IPS-15b (cell line): ENCODE results near the gene B4GALNT4.
"Not testable (repeated sequence)": the region's sequence is repeated elsewhere in the genome, so short reads cannot be mapped to it uniquely, and the experiment has no call there.

Source experiments
- H3K27me3 ChIP-seq: one replicate; pipeline ENCODE4 v1.6.1; 2013; ENCODE audit warnings: low read length; ENCODE audit not compliant: control insufficient read depth, insufficient read depth
- H3K36me3 ChIP-seq: one replicate; pipeline ENCODE4 v1.6.1; 2013; ENCODE audit warnings: low read length; ENCODE audit not compliant: control insufficient read depth, insufficient read depth
- H3K4me1 ChIP-seq: one replicate; pipeline ENCODE4 v1.6.1; 2013; ENCODE audit warnings: mild to moderate bottlenecking, low read length; ENCODE audit not compliant: control insufficient read depth, insufficient read depth
- H3K4me3 ChIP-seq: one replicate; pipeline ENCODE4 v1.5.1; 2013; ENCODE audit warnings: low read depth, low read length
- H3K9ac ChIP-seq: one replicate; pipeline ENCODE4 v1.6.1; 2013; ENCODE audit warnings: low read depth, mild to moderate bottlenecking, low read length
- H3K9me3 ChIP-seq: one replicate; pipeline ENCODE4 v1.6.1; 2013; ENCODE audit warnings: mild to moderate bottlenecking, low read length; ENCODE audit not compliant: control insufficient read depth, insufficient read depth

The B4GALNT4 gene

DNA sequence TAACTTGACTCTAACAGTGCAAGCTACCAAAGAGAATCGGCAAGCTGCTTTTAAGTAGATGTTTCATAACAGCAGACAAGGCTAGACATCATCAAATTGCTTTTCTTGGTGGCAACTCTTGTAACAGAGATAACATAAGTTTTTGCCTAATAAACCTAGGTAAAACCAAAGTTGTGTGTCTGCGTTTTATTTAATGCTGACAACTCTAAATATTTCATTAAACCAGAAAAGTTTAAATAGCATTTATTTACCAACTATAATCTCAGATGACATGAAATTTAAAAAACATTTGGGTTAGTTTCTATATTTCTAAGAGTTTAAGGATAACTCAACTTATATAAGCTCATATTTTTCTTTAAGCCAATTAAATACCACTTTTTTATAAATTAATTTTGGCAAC is 29.3 kb upstream of the B4GALNT4 start:
- H3K4me1 ChIP-seq, result peaks cover 34% of the 10 kb centered on the region
- no peak overlapping the region for H3K4me3 ChIP-seq
- H3K9ac ChIP-seq, result no peak overlapping the region
- no peaks in the 10 kb centered on the region for H3K36me3 ChIP-seq
- no peaks in the 10 kb centered on the region for H3K27me3 ChIP-seq
- H3K9me3 ChIP-seq, result no peaks in the 10 kb centered on the region

DNA sequence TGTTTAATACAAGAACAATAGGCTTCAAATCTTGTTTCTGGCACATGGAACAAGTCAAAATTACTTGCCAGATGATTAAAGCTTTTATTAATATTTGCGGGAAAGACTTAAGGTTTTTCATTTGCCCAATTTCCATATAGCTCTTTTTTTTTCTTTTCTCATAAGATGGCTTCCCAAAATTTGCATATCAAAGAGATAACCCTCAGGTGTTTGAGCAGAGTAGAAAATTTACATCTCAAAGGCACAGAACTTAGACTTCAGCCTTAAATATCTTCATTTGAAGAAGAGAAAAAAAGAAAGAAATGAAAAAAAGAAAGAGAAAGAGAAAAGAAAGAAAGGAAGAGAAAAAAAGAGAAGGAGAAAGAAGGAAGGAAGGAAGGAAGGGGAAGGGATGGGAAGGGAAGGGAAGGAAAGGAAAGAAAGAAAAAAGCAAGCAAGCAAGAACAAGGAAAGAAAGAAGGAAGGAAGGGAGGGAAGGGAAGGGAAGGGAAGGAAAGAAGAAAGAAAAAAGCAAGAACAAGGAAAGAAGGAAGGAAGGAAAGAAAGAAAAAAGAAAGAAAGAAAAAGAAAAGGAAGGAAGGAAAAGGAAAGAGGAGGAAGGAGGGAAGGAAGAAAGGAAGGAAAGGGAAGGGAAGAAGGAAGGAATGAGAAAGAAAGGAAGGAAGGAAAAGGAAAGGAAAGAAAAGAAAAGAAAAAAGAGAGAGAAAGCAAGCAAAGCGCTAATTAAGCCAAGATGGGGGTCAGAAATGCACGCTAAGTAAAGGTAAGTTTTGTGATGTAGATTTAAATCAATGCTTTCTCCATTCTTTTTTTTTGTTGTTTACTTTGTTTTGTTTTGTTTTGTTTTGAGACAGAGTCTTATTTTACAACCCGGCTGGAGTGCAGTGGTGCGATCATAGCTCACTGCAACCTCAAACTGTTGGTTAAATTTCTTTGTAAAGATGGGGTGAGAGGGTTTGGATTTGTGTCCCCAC is 28.5 kb upstream of the B4GALNT4 start:
- H3K27me3 ChIP-seq, result no peaks in the 10 kb centered on the region
- no peak overlapping the region for H3K9ac ChIP-seq
- H3K4me3 ChIP-seq, result no peak overlapping the region
- H3K9me3 ChIP-seq, result no peaks in the 10 kb centered on the region
- peaks cover 28% of the 10 kb centered on the region for H3K4me1 ChIP-seq
- H3K36me3 ChIP-seq, result no peaks in the 10 kb centered on the region

DNA sequence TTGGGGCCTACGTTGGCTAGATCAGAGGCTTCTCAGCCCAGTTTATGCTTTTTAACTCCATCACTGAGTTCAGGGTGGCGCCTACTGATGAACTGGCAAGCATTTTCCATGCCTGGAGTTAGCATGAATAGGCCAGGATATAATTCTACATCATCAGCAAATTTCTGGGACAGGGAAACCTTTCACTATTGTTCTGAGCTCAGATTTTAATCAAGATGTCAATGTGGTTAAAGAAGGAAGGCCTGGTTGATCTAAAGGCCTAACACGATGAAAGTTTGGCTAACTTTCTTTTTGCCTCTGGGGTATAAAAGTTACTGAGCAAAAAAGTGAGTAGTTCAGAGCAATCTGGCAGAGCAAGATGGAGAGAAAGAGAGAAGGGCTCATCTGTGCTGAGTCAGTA is 27.0 kb upstream of the B4GALNT4 start:
- H3K4me3 ChIP-seq, result no peak overlapping the region
- peak overlapping the region; percentile 24 for H3K9ac ChIP-seq
- no peaks in the 10 kb centered on the region for H3K27me3 ChIP-seq
- peaks cover 20% of the 10 kb centered on the region for H3K4me1 ChIP-seq
- no peaks in the 10 kb centered on the region for H3K36me3 ChIP-seq
- H3K9me3 ChIP-seq, result no peaks in the 10 kb centered on the region

DNA sequence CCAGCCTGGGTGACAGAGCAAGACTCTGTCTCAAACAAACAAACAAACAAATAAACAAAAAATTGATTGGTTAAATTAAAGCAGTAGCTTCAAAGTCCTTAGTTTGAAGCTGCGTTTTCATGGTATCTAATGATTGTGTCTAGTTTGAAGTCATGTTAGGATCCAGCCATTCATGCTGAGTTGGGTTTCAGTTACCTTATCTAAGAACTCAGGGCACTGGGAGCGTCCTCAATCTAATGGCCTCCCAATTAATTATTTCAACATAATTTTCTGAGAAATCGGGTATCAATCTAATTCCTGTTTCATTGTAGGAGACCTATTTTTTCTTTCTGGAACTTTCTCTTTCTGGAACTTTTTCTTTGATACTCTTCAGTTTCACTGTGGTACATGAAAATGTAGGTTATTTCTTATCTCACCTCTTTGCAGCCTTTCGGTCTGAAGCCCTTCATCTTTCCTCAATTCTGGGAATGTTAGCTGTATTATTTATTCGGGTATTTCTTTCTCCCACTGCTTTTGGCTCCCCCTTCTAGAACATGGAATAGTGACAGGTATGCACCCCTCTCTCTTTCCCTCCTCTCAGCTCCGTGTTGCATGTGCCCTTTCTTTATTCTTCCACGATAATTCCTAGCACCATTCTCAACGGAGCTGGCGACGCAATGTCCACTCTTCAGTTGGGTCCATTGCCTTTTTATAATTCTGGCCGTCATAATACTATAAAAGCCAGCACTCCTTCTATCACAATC is 24.3 kb upstream of the B4GALNT4 start:
- Histone ChIP-seq H3K9ac (no peak overlapping the region), H3K4me3 (no peak overlapping the region), H3K9me3 (no peaks in the 10 kb centered on the region), H3K27me3 (no peaks in the 10 kb centered on the region), H3K36me3 (no peaks in the 10 kb centered on the region), H3K4me1 (peaks cover 20% of the 10 kb centered on the region)

DNA sequence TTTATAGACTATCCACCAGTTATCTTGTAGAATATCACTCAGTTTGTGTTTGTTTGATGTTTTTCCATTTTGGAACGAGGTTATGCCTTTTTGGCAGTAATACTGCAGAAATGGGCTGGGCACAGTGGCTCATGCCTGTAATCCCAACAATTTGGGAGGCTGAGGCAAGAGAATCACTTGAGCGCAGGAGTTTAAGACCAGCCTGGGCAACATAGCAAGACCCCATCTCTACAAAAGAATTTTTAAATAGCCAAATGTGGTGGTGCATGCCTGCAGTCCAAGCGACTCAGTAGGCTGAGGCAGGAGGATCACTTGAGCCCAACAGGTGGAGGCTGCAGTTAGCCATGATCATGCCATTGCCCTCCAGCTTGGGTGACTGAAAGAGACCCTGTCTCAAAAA is 22.8 kb upstream of the B4GALNT4 start:
- no peaks in the 10 kb centered on the region for H3K36me3 ChIP-seq
- H3K4me3 ChIP-seq, result no peak overlapping the region
- no peak overlapping the region for H3K9ac ChIP-seq
- peaks cover 11% of the 10 kb centered on the region for H3K4me1 ChIP-seq
- H3K27me3 ChIP-seq, result no peaks in the 10 kb centered on the region
- H3K9me3 ChIP-seq, result no peaks in the 10 kb centered on the region

DNA sequence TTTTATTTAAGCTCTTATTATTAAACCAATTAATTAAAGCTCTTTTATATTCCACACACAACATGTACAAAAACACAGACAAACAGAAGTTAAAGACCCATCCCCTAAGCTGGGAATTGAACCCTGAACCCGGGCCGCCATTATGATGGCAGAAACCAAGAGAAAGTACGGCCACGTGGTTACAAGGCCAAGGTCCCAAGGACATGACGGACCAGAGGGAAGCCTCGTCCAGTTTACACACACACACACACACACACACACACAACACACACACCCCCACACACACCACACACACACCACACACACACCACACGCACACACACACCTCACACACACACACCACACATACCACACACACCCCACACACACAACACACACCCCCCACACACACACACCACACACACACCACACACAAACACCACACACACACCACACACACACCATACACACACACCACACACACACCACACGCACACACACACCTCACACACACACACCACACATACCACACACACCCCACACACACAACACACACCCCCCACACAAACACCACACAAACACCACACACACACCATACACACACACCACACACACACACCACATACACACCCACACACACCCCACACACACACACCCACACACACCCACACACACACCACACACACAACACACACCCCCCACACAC is 19.9 kb upstream of the B4GALNT4 start:
- H3K9ac ChIP-seq, H3K27me3 ChIP-seq, H3K4me1 ChIP-seq, H3K9me3 ChIP-seq, H3K4me3 ChIP-seq, H3K36me3 ChIP-seq: not testable (repeated sequence)

DNA sequence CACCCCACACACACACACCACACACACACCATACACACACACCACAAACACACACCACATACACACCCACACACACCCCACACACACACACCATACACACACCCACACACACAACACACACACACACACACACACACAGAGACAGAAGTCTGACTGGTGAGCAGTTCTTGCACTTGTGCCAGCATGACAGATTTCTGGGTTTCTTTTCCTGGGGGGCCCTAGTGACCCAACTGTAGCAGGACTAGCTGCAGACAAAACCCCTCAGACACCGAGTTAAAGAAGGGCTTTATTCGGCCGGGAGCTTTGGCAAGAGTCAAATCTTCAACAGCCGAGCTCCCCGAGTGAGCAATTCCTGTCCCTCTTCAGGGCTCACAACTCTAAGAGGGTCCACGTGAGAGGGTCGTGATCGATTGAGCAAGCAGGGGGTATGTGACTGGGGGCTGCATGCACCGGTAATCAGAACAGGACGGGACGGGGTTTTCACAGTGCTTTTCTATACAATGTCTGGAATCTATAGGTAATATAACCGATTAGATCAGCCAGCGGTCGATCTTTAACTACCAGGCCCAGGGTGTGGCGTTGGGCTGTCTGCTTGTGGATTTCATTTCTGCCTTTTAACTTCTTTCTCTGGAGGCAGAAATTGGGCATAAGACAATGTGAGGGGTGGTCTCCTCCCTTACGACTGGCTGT is 19.1 kb upstream of the B4GALNT4 start:
- not testable (repeated sequence) for H3K9me3 ChIP-seq, H3K36me3 ChIP-seq, H3K4me3 ChIP-seq, H3K27me3 ChIP-seq, H3K9ac ChIP-seq, H3K4me1 ChIP-seq

DNA sequence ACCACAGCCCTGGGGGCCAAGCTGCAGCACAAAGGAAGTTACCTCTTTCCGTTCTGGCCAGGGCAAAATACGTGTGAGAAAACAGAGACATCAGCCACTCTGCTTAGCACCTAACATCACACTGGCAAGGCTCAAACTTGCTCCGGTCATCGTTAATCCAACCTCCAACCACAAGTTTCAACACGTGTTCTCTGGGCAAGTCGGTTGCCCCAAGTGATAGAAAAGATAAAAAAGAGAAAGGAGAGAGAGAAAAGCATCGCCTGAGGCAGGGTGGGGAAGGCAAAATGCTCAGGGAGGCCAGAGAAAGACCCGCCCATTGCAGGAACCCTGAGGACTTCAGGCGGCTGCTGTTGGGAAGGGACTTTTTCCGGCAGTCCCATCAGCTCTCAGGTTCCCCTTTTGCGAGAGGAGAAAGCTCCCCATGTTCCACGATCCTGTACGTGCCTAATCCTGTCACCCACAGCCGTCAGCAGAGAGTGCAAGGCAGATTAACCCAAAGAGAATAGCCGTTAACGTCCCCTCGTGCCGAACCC is 18.5 kb upstream of the B4GALNT4 start:
- Histone ChIP-seq H3K27me3 (no peaks in the 10 kb centered on the region), H3K4me1 (no peaks in the 10 kb centered on the region), H3K36me3 (no peaks in the 10 kb centered on the region), H3K9ac (no peak overlapping the region), H3K4me3 (no peak overlapping the region), H3K9me3 (no peaks in the 10 kb centered on the region)

DNA sequence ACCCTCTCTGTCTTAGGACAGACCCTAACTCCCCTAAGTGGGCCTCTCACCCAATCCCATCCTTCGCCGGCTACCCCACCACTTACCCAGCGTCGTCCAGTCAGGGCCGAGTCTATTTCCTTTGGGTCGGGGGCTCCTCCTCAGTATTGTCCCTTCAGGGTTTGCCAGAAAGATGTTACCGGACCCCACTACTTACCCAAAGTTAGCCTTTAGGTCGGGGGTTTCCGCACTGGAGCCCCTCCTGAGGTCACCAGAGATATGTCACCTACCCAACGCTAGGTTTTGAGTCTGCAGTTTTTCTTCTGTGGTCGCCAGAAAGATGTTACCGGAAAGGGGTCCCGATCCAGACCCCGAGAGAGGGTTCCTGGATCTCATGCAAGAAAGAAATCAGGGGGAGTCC is 17.9 kb upstream of the B4GALNT4 start:
- no peaks in the 10 kb centered on the region for H3K27me3 ChIP-seq
- no peak overlapping the region for H3K9ac ChIP-seq
- H3K4me1 ChIP-seq, result no peaks in the 10 kb centered on the region
- H3K36me3 ChIP-seq, result no peaks in the 10 kb centered on the region
- no peak overlapping the region for H3K4me3 ChIP-seq
- no peaks in the 10 kb centered on the region for H3K9me3 ChIP-seq

DNA sequence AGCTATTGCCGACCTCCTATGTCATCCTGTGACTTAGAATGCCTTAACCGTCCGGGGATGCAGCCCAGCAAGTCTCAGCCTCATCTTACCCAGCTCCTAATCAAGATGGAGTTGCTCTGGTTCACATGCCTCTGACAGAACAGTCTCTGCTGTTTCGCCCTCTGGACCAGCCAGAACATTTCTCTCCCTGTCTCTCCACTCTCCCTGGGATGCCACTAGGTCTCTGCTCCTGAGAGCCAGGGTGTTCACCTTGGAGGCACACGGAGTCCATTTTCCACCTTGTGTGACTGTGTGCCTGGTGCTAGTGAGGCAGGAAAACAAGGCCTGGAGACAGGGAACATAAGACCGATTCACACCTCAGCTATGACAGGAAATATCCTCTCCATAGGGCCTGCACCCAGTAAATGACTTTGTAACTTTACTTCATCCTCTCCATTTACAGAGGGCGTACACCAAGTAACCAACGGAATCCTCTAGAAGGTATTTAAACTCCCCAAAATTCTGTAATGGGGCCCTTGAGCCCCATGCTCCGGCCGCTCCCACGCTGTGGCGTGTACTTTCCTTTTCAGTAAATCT is 16.8 kb upstream of the B4GALNT4 start:
- no peaks in the 10 kb centered on the region for H3K27me3 ChIP-seq
- no peaks in the 10 kb centered on the region for H3K36me3 ChIP-seq
- H3K4me3 ChIP-seq, result no peak overlapping the region
- H3K9me3 ChIP-seq, result no peaks in the 10 kb centered on the region
- H3K4me1 ChIP-seq, result no peaks in the 10 kb centered on the region
- H3K9ac ChIP-seq, result no peak overlapping the region
